Thyroid gland (tissue), 4 donors: ENCODE data around the gene CTSH. TPM values are rescaled to one million over a fixed set of nuclear protein-coding genes. Genes with fewer than 3 reads are reported as not detected.
A peak's percentile ranks its signal among the peaks of the same experiment; 100 is the strongest.

Experiments used
- DNase-seq, 2 donors: peaks; one replicate each; pipeline ENCODE4 v3.0.0-alpha.2; 2019
- H3K27ac ChIP-seq, 3 donors: fragments of 200-600 bp; sonication (generic); 1 replicate in 2 of 3; 2 replicates in 1 of 3; pipeline ENCODE4 v1.5.1; 2016 to 2019; ENCODE audit warnings: mild to moderate bottlenecking in 1 of 3, moderate library complexity in 1 of 3
- H3K27me3 ChIP-seq: fragments of 200-600 bp; sonication (generic); one replicate; pipeline ENCODE4 v1.5.1; 2019
- H3K36me3 ChIP-seq, 2 donors: fragments of 200-600 bp; sonication (generic); one replicate each; pipeline ENCODE4 v1.5.1; 2016 to 2019
- H3K4me1 ChIP-seq, 2 donors: fragments of 200-600 bp; sonication (generic); one replicate each; pipeline ENCODE4 v1.5.1; 2017 to 2019
- H3K4me3 ChIP-seq, 3 donors: fragments of 200-600 bp; sonication (generic); replicated peaks in 1 of 3; 1 replicate in 2 of 3; 2 replicates in 1 of 3; pipeline ENCODE4 v1.5.1; 2016; ENCODE audit warnings: mild to moderate bottlenecking in 1 of 3
- H3K9me3 ChIP-seq: fragments of 200-600 bp; sonication (generic); one replicate; pipeline ENCODE4 v1.5.1; 2017
- CTCF ChIP-seq, 6 experiments: fragments of 200-600 bp in 3 of 6; fragments of 450-650 bp in 3 of 6; sonication (generic) in 3 of 6; IDR thresholded peaks; one replicate each; pipeline ENCODE4 v1.5.1; 2016 to 2019; ENCODE audit warnings: antibody characterized with exemption in 6 of 6, mild to moderate bottlenecking in 2 of 6, inconsistent platforms in 1 of 6, moderate library complexity in 1 of 6
- POLR2A ChIP-seq, 2 donors: fragments of 450-650 bp; IDR thresholded peaks; one replicate each; pipeline ENCODE4 v1.6.1; 2017; ENCODE audit warnings: antibody characterized with exemption in 2 of 2, mild to moderate bottlenecking in 2 of 2, moderate library complexity in 1 of 2
- whole genome bisulfite sequencing, 2 donors: methylation state at CpG; one replicate each; pipeline ENCODE4 v1.1.5; 2017; 5-methylcytosine and 5-hydroxymethylcytosine counted together
- intact Hi-C: fragments of 100-400 bp; cut with DNase I; formaldehyde crosslinking; loops from one replicate; pipeline ENCODE4 v1.15.1; 2023
- total RNA-seq, 4 donors: library from RNA; depleted of rRNA; stranded (reverse); fragments of >200 nt; gene quantifications; one replicate each; pipeline ENCODE4 v1.2.3, GENCODE V29; 2016

CTSH gene
- total RNA-seq, 4 donors from 2014 or later: 91.1 to 123 (median 110) TPM

GRCh38 chr15:78987556-78988360 lies 42.9 kb upstream of the CTSH start:
- Histone ChIP-seq H3K27ac (peak overlapping the region in 1 of 3 donors; percentile 52), H3K27me3 (no peaks in the 10 kb centered on the region), H3K36me3 (no peaks in the 10 kb centered on the region), H3K9me3 (no peaks in the 10 kb centered on the region), H3K4me1 (peaks cover 0 to 9% of the 10 kb centered on the region in 2 donors), H3K4me3 (no peak overlapping the region)
- TF ChIP-seq POLR2A (IDR thresholded peaks at IDR 0.05): no peak
- TF ChIP-seq CTCF (IDR thresholded peaks at IDR 0.05): no peak
- 62 to 75% methylated on average over 10 of the region's 10 CpGs for WGBS, 2 donors
- intact Hi-C loops: no loop called here
- DNase-seq: peak in 1 of 2 donors; percentile 24

GRCh38 chr15:78985859-78986475 lies 41.1 kb upstream of the CTSH start:
- 81 to 83% methylated on average over 6 of the region's 6 CpGs for WGBS, 2 donors
- no peak overlapping the region for H3K4me3 ChIP-seq
- no peak for DNase-seq
- H3K9me3 ChIP-seq: no peaks in the 10 kb centered on the region
- peaks cover 0 to 9% of the 10 kb centered on the region in 2 donors for H3K4me1 ChIP-seq
- H3K36me3 ChIP-seq: no peaks in the 10 kb centered on the region
- TF ChIP-seq CTCF (IDR thresholded peaks at IDR 0.05): no peak
- TF ChIP-seq POLR2A (IDR thresholded peaks at IDR 0.05): no peak
- no peak overlapping the region for H3K27ac ChIP-seq
- intact Hi-C loops: no loop called here
- H3K27me3 ChIP-seq: no peaks in the 10 kb centered on the region

- intact Hi-C loops: no loop called here
- H3K36me3 ChIP-seq: no peaks in the 10 kb centered on the region
- TF ChIP-seq CTCF (IDR thresholded peaks at IDR 0.05): no peak
- no peak for TF ChIP-seq POLR2A (IDR thresholded peaks at IDR 0.05)
- WGBS, 2 donors: 92% methylated on average over 1 of the region's 1 CpG; no CpG with 5 or more reads in 1 of the 2 donors
- no peaks in the 10 kb centered on the region for H3K27me3 ChIP-seq
- H3K27ac ChIP-seq: no peak overlapping the region
- peaks cover 0 to 8% of the 10 kb centered on the region in 2 donors for H3K4me1 ChIP-seq
- H3K4me3 ChIP-seq: no peak overlapping the region
- DNase-seq: no peak
- H3K9me3 ChIP-seq: no peaks in the 10 kb centered on the region
These were observed 39.2 kb upstream of the CTSH start for GRCh38 chr15:78984041-78984440.

GRCh38 chr15:78983146-78983918 lies 38.5 kb upstream of the CTSH start:
- no peak for DNase-seq
- peaks cover 0 to 4% of the 10 kb centered on the region in 2 donors for H3K4me1 ChIP-seq
- intact Hi-C loops: no loop called here
- no peaks in the 10 kb centered on the region for H3K27me3 ChIP-seq
- no peaks in the 10 kb centered on the region for H3K9me3 ChIP-seq
- no peaks in the 10 kb centered on the region for H3K36me3 ChIP-seq
- no peak overlapping the region for H3K4me3 ChIP-seq
- 68 to 84% methylated on average over 5 of the region's 5 CpGs for WGBS, 2 donors
- TF ChIP-seq CTCF (IDR thresholded peaks at IDR 0.05) (no peak), POLR2A (IDR thresholded peaks at IDR 0.05) (no peak)
- no peak overlapping the region for H3K27ac ChIP-seq
